Epithelial cell of proximal tubule (primary cell): ENCODE measurements around the gene MT2A. TPM values are rescaled to one million over a fixed set of nuclear protein-coding genes. Genes with fewer than 3 reads are reported as not detected.

Source experiments
- DNase-seq: peaks from one replicate; pipeline ENCODE4 v3.0.0-alpha.2; 2011; ENCODE audit warnings: low read depth
- H3K4me3 ChIP-seq: 2 replicates; pipeline ENCODE4 v1.5.1; 2011; ENCODE audit warnings: low read depth, mild to moderate bottlenecking, low read length
- total RNA-seq: library from RNA; depleted of rRNA; stranded (reverse); fragments of >200 nt; gene quantifications from 2 replicates; pipeline ENCODE4 v1.2.3, GENCODE V29; 2015
- TF ChIP-seq, protein P1 (sequence below): conservative IDR thresholded peaks from 2 replicates; pipeline ENCODE4 v1.5.1; 2012; ENCODE audit warnings: low read depth, mild to moderate bottlenecking, low read length

The MT2A gene
- total RNA-seq, 1 donor from 2014 or later = 1,559 TPM

DNA sequence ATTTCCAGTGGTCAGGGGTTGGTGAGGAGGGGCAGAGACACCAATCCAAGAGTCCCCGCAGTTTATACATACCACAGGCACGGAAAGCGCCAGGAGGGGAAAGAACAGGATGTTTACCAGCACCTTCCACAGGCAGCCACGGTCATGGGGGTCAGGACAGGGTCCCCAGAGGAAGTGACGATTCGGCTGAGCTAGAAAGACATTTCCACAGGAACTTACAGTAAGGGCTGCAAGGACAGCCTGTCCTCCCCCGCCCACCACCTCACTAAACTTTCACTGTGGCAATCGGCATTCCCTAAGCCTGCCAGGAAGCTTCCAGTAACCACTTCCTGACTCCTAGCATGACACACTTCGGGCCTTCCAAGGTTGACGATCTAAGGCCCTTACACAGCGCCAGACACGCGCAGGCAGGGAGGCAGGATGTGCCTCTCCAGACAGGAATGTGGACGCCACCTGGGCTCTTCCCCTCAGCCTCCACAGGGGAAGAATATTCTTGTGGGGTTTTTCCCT lies 1.2 kb upstream of the MT2A start:
- DNase-seq = peak; percentile 95
- H3K4me3 ChIP-seq = peak overlapping the region; percentile 73
- TF ChIP-seq, protein P1, sequence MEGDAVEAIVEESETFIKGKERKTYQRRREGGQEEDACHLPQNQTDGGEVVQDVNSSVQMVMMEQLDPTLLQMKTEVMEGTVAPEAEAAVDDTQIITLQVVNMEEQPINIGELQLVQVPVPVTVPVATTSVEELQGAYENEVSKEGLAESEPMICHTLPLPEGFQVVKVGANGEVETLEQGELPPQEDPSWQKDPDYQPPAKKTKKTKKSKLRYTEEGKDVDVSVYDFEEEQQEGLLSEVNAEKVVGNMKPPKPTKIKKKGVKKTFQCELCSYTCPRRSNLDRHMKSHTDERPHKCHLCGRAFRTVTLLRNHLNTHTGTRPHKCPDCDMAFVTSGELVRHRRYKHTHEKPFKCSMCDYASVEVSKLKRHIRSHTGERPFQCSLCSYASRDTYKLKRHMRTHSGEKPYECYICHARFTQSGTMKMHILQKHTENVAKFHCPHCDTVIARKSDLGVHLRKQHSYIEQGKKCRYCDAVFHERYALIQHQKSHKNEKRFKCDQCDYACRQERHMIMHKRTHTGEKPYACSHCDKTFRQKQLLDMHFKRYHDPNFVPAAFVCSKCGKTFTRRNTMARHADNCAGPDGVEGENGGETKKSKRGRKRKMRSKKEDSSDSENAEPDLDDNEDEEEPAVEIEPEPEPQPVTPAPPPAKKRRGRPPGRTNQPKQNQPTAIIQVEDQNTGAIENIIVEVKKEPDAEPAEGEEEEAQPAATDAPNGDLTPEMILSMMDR = no peak

DNA sequence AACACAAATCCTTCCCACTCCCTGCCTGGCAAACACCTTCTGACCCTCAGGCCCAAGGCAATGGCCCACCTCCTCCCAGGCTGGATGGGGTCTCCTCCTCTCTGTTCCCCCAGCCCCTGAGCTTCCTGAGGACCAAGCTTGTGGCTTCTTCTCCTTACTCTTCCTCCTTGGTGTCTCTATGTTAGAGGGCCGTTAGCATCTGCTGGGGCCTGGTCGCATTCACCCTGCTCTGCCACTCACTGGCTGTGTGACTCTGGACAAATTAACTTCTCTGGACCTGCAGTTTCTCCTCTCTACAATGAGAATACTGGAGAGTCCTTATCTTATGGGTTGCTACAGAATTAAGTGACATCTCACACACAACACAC lies 725 bp upstream of the MT2A start:
- no peak for DNase-seq
- peak overlapping the region; percentile 73 for H3K4me3 ChIP-seq
- TF ChIP-seq, protein P1 = no peak

DNA sequence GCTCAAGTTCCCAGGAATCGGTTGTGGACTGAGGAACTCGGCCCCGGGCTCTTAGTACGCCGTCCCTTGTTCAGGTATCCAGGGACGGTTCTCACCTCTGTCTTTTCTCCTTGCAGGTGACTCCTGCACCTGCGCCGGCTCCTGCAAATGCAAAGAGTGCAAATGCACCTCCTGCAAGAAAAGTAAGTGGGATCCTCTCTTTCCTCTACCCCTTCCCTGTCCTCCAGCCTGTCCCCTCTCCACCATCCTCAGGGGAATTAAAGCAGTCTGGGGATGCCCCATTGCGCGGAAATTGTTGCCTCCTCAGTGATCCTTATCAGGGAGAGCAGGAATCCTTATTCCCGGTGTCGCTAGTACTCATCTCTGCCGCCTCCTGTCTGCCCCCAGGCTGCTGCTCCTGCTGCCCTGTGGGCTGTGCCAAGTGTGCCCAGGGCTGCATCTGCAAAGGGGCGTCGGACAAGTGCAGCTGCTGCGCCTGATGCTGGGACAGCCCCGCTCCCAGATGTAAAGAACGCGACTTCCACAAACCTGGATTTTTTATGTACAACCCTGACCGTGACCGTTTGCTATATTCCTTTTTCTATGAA lies 585 bp downstream of the MT2A start:
- TF ChIP-seq, protein P1 = no peak
- DNase-seq = no peak
- peak overlapping the region; percentile 73 for H3K4me3 ChIP-seq

DNA sequence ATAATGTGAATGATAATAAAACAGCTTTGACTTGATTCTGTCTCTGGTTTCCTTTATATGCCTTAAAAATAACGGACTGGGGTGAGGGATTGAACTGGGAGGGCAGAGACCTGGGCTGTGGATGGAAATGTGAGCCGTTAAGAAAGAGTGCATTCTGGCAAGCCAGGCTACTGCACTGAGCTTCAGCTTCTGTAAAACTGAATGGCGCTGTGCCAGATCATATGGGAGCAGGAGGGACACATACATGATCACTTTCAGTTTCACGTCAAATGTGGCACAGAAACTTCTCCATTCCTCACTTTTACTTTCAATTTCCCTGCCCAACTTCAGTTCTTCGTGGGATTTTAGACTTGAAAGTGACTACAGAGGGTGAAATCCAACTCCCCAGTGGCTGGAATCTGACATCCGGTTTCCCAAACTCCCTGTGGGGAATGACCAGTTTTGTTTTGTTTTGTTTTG lies 1.1 kb downstream of the MT2A start:
- TF ChIP-seq, protein P1 = no peak

DNA sequence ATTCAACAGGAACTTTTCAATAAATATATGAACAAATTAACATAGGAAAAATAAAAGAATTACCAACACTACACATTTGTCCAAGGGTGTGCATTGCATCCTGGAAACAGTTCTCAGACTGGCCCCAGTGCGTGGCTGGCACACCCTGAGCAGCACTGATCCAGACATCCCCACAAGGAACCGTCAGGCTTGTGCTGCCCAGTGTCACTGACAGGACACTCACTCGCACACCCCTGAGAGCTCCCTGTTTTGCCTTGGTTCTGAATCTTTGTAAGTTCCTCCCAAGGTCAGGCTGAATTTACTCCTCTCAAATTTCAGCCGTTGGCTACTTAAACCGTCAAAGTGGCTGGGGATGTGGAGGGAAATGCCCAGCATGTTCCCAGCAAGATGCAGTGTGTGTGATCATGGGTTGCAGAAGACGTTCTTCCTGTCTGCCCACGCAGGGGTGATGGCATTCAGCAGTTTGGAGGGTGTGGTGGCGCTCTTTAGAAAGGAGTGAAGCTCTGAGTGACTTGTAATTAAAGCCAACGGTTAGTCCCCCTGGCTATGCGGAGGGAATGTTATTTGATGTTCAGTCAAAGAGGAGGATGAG lies 1.7 kb downstream of the MT2A start:
- H3K4me3 ChIP-seq = peak overlapping the region; percentile 73
- DNase-seq = peak; percentile 87
- TF ChIP-seq, protein P1 = no peak

More for the DNA sequence above, 1.1 kb downstream of the MT2A start:
- H3K4me3 ChIP-seq = peak overlapping the region; percentile 73
- no peak for DNase-seq

DNA sequence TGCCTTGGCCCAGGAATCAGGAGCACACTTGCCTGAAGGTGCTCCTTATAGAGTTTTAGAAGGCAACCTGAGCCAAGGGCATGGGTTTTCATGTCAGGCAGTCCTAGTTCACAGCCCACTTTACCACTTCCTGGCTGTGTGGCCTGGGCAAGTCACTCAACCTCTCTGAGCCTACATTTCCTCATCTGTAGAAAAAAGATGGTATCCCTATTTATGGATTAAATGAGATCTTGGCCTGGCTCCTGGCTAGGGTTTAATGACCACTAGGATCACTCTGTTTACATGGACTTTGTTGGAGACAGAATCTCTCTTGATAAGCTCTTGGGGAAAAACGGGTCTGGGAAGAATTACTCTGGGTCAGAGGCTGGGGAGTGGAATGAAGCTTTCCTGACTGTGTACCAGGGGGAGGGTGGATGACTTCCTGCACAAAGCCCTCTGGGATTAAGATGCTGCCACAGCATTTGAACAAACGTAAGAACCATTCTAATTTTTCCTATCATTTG lies 2.3 kb downstream of the MT2A start:
- H3K4me3 ChIP-seq = peak overlapping the region; percentile 73
- TF ChIP-seq, protein P1 = no peak
- no peak for DNase-seq
